HEK293T (cell line): ENCODE data around the gene TNRC6C.

ENCODE experiments used
- CTCF ChIA-PET: fragments of 350-600 bp; formaldehyde crosslinking; extraction: SDS; loops from one replicate; lab custom pipeline; 2021; ENCODE audit warnings: antibody characterized with exemption, inconsistent platforms; lab: Yijun Ruan, JAX
- POLR2A ChIA-PET: fragments of 350-600 bp; formaldehyde crosslinking; extraction: SDS; loops from one replicate; lab custom pipeline; 2020; ENCODE audit warnings: antibody characterized with exemption, inconsistent platforms; lab: Yijun Ruan, JAX
- DNase-seq: peaks from one replicate; pipeline ENCODE4 v3.0.0; 2012; ENCODE audit warnings: mixed read lengths; ENCODE audit errors: extremely low spot score
- ARNT ChIP-seq: fragments of 450-650 bp; IDR thresholded peaks from 2 replicates; pipeline ENCODE4 v1.6.1; 2017; ENCODE audit warnings: mild to moderate bottlenecking
- BHLHE40 ChIP-seq: fragments of 450-650 bp; IDR thresholded peaks from 2 replicates; pipeline ENCODE4 v1.6.1; 2016; ENCODE audit warnings: mild to moderate bottlenecking, moderate library complexity, borderline replicate concordance
- CTBP1 ChIP-seq: fragments of 450-650 bp; IDR thresholded peaks from 2 replicates; pipeline ENCODE4 v1.6.1; 2016; ENCODE audit warnings: borderline replicate concordance
- ELF4 ChIP-seq: fragments of 450-650 bp; IDR thresholded peaks from 2 replicates; pipeline ENCODE4 v1.6.1; 2017; ENCODE audit warnings: antibody characterized with exemption
- FOXA1 ChIP-seq: fragments of 450-650 bp; IDR thresholded peaks from 2 replicates; pipeline ENCODE4 v1.6.1; 2016; ENCODE audit warnings: mild to moderate bottlenecking
- FOXK2 ChIP-seq: fragments of 450-650 bp; IDR thresholded peaks from 2 replicates; pipeline ENCODE4 v1.6.1; 2016; ENCODE audit warnings: mild to moderate bottlenecking
- FOXM1 ChIP-seq: fragments of 450-650 bp; IDR thresholded peaks from 2 replicates; pipeline ENCODE4 v1.6.1; 2017; ENCODE audit warnings: mild to moderate bottlenecking, borderline replicate concordance
- HDGF ChIP-seq: fragments of 450-650 bp; IDR thresholded peaks from 2 replicates; pipeline ENCODE4 v1.6.1; 2017; ENCODE audit warnings: antibody characterized with exemption, borderline replicate concordance
- L3MBTL2 ChIP-seq: fragments of 450-650 bp; conservative IDR thresholded peaks from 2 replicates; pipeline ENCODE4 v1.6.1; 2016; ENCODE audit warnings: mild to moderate bottlenecking
- LEF1 ChIP-seq: fragments of 450-650 bp; IDR thresholded peaks from 2 replicates; pipeline ENCODE4 v1.6.1; 2017; ENCODE audit warnings: mild to moderate bottlenecking, borderline replicate concordance
- NFRKB ChIP-seq: fragments of 450-650 bp; IDR thresholded peaks from 2 replicates; pipeline ENCODE4 v1.6.1; 2016; ENCODE audit warnings: mild to moderate bottlenecking, moderate library complexity
- SP1 ChIP-seq: fragments of 450-650 bp; IDR thresholded peaks from 2 replicates; pipeline ENCODE4 v1.6.1; 2017
- SUZ12 ChIP-seq: fragments of 450-650 bp; IDR thresholded peaks from 2 replicates; pipeline ENCODE4 v1.6.1; 2016; ENCODE audit warnings: mild to moderate bottlenecking
- TARDBP ChIP-seq: fragments of 450-650 bp; IDR thresholded peaks from 2 replicates; pipeline ENCODE4 v1.6.1; 2016
- ZNF384 ChIP-seq: fragments of 450-650 bp; IDR thresholded peaks from 2 replicates; pipeline ENCODE4 v1.6.1; 2016
- TF ChIP-seq, protein P1 (sequence below): fragments of 450-650 bp; IDR thresholded peaks from 2 replicates; pipeline ENCODE4 v1.6.1; 2016

TNRC6C gene

DNA sequence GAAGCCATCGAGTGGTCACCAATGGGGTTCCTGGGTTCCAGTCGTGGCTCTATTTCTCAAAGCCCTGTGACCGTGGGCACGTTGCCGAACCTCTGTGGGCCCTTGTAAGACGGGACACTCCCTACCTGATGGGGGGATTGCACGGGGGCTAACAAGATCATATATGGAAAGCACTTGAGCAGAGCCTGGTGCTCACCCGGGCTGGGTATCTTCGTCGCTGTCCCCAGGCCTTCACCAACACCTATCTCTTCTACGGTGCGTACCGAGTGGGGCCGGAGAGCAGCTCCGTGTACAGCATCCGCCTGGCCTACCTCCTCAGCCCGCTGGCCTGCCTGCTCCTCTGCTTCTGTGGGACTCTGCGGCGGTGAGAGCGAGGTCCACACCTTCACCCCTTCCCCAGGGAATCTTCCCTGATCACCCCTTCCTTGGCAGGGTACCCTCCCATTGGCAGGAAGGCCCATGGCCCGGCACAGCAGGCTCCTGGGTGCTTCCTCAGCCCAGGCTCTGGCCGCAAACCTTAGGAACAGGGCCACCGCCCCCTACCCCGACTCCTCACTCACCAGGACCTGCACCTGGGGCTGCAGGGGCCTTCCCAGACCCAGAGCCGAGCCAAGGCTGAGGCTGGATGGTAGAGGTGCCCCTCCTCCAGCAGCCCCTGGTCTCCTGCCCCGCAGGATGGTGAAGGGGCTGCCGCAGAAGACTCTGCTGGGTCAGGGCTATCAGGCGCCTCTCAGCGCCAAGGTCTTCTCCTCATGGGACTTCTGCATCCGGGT is 174.9 kb downstream of the TNRC6C start:
- ChIA-PET CTCF (no interaction called here), POLR2A (interaction anchor here (2.3 kb wide), 1 partner anchor 11 kb away, joined by 6 read pairs; no protein-coding TSS in a partner anchor)
- TF ChIP-seq TARDBP (no peak), FOXA1 (no peak), FOXM1 (no peak), ARNT (no peak), L3MBTL2 (no peak), FOXK2 (no peak), HDGF (no peak), LEF1 (no peak), BHLHE40 (no peak), CTBP1 (no peak), SP1 (no peak)
- TF ChIP-seq, protein P1, sequence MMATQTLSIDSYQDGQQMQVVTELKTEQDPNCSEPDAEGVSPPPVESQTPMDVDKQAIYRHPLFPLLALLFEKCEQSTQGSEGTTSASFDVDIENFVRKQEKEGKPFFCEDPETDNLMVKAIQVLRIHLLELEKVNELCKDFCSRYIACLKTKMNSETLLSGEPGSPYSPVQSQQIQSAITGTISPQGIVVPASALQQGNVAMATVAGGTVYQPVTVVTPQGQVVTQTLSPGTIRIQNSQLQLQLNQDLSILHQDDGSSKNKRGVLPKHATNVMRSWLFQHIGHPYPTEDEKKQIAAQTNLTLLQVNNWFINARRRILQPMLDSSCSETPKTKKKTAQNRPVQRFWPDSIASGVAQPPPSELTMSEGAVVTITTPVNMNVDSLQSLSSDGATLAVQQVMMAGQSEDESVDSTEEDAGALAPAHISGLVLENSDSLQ, result no peak
- DNase-seq, result no peak

DNA sequence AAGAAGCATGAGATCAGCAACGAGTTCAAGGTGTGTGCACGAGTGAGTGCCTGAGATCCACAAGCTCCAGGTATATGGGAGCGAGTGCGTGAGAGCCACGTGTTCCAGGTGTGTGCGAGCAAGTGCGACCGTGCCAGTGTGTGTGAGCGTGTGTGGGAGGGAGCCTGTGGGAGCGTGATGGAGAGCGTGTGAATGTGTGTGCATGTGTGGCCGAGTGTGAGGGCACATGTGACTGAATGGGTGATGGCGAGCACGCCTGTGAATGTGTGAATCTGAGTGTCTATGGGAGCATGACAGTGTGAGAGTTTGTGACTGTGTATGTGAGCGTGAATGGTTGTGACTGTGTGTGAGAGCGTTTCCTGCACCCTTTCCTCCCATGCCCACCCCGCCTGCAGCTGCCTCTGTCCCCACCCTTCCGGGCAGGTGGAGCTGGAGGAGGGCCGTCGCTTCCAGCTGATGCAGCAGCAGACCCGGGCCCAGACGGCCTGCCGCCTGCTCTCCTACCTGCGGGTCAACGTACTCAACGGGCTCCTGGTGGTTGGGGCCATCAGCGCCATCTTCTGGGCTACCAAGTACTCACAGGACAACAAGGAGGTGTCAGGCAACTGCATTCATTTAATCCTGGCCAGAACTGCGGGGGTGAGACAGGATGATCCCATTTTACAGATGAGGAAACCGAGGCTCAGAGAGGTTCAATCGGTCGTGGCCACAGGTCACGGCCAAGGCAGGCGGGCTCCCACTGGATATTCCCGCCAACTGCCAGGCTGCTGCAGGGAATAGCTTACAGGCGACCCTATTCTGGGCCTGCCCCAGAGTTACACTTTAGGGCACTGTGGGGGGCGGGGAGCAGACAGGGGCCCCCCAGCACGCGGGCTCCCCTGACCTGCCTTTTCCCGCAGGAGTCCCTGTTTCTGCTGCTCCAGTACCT is 175.7 kb downstream of the TNRC6C start:
- no peak for TF ChIP-seq L3MBTL2
- peak; percentile 9; the same call in 1 of the 2 replicates for TF ChIP-seq ARNT
- CTCF ChIA-PET, result interaction anchor here (0.7 to 1.7 kb wide), 4 partner anchors 10 to 154 kb away, joined by 3 to 6 read pairs (median 6); no protein-coding TSS in a partner anchor
- POLR2A ChIA-PET, result interaction anchor here (2.3 kb wide), 1 partner anchor 10 kb away, joined by 6 read pairs; no protein-coding TSS in a partner anchor
- DNase-seq, result peak; percentile 77

DNA sequence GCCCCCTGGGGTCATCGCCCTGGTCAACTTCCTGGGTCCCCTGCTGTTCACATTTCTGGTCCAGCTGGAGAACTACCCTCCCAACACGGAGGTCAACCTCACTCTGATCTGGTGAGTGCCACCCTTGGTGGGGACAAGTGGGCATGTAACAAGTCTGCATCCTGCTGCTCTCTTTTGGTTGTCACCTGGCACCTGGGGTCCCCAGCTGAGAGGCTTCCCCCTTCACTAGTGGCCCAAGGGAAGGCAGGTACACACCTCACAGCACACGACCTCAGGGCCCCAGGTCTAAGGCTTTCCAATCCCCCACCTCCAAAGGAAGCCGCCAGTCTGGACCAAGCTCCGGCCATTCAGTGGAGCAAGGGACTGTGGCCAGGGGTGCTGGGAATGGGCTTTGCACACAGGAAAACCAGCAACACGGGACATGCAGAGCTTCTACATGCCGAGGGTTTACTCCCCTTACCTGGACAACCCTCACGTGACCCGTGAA is 176.4 kb downstream of the TNRC6C start:
- TF ChIP-seq ELF4, result no peak
- TF ChIP-seq SUZ12, result no peak
- no peak for TF ChIP-seq ZNF384
- TF ChIP-seq HDGF, result no peak
- TF ChIP-seq BHLHE40, result no peak
- TF ChIP-seq TARDBP, result no peak
- no peak for TF ChIP-seq FOXK2
- TF ChIP-seq FOXM1, result no peak
- no peak for TF ChIP-seq L3MBTL2
- no peak for TF ChIP-seq LEF1
- TF ChIP-seq NFRKB, result no peak
- DNase-seq, result no peak
- ChIA-PET CTCF (interaction anchor here (0.7 to 3.8 kb wide), 5 partner anchors 9 to 154 kb away, joined by 3 to 15 read pairs (median 6); no protein-coding TSS in a partner anchor), POLR2A (interaction anchor here (2.3 kb wide), 1 partner anchor 9 kb away, joined by 6 read pairs; no protein-coding TSS in a partner anchor)

DNA sequence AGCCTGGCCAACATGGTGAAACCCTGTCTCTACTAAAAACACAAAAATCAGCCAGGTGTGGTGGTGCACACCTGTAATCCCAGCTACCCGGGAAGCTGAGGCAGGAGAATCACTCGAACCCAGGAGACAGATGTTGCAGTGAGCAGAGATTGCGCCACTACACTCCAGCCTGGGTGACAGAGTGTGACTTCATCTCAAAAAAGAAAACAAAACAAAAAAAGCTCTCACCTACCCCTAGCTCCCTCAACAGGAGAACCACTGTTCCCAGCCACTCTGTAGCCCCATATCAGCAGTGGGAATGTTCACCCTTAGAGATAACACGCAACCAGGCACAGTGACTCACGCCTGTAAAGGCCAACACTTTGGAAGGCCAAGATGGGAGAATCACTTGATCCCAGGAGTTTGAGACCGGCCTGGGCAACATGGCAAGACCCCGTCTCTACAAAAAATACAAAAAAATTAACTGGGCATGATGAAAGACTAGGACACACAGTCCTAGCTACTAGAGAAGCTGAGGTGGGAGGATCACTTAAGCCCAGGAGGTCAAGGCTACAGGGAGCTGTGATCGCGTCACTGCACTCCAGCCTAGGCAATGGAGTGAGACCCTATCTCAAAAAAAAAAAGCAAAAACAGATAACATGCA is 177.5 kb downstream of the TNRC6C start:
- TF ChIP-seq FOXK2, result no peak
- TF ChIP-seq NFRKB, result no peak
- TF ChIP-seq ARNT, result no peak
- no peak for TF ChIP-seq TARDBP
- no peak for TF ChIP-seq SUZ12
- no peak for TF ChIP-seq L3MBTL2
- TF ChIP-seq FOXM1, result no peak
- TF ChIP-seq CTBP1, result no peak
- no peak for TF ChIP-seq SP1
- no peak for TF ChIP-seq FOXA1
- no peak for TF ChIP-seq LEF1
- TF ChIP-seq BHLHE40, result no peak
- TF ChIP-seq ELF4, result no peak
- TF ChIP-seq ZNF384, result no peak
- no peak for TF ChIP-seq HDGF
- TF ChIP-seq, protein P1, result no peak
- ChIA-PET CTCF (interaction anchor here (0.6 to 3.8 kb wide), 5 partner anchors 8 to 244 kb away, joined by 3 to 15 read pairs (median 5); no protein-coding TSS in a partner anchor), POLR2A (interaction anchor here (2.3 kb wide), 1 partner anchor 8 kb away, joined by 6 read pairs; no protein-coding TSS in a partner anchor)
- no peak for DNase-seq

DNA sequence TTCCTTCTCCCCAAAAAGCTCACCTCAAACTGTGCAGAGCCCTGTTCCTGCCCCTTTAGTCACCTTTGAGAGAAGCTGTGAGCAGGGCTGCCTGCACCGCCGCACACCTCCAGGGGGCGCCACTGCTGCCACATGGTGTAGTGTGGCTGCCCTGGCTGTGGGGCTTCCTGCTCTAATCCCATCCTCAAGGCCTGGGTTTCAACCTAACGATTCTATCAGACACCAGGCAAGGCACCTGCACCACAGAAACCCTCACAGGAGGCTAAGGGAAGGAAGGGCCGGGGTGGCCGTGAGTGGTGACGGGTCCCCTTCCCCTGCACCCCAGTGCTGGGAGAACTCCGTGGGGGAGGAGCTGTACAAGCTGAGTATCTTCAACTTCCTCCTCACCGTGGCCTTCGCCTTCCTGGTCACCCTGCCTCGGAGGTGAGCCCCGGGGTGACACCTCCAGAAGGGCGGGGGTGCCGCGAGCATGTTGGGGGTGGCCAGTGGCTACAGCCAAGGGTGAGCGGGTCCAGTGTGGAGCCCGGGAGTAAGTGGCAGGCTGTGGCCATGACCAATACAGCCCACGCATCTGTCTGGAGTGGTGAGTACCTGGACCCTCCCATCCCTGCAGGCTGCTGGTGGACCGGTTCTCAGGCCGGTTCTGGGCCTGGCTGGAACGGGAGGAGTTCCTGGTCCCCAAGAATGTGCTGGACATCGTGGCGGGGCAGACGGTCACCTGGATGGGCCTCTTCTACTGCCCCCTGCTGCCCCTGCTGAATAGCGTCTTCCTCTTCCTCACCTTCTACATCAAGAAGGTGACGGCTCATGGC is 179.1 kb downstream of the TNRC6C start:
- ChIA-PET CTCF (interaction anchor here (0.5 to 3.8 kb wide), 8 partner anchors 9 to 597 kb away, joined by 3 to 15 read pairs (median 4); partner anchors contain the start of gene TMC6), POLR2A (interaction anchor here (1.1 kb wide), 1 partner anchor 33 kb away, joined by 4 read pairs; no protein-coding TSS in a partner anchor)
- DNase-seq, result no peak
- TF ChIP-seq BHLHE40 (no peak), FOXA1 (no peak), CTBP1 (no peak), FOXK2 (no peak), SP1 (no peak), TARDBP (no peak), L3MBTL2 (no peak), NFRKB (no peak), ARNT (no peak), ZNF384 (no peak), LEF1 (no peak), SUZ12 (no peak), ELF4 (no peak), FOXM1 (no peak), HDGF (no peak)
- TF ChIP-seq, protein P1, result no peak
